Ishikawa (cell line): ENCODE measurements around the gene COX8A.

Experiments used
- EP300 ChIP-seq: IDR thresholded peaks from 2 replicates; pipeline ENCODE4 v1.6.1; 2012; ENCODE audit warnings: borderline replicate concordance
- REST ChIP-seq: IDR thresholded peaks from 2 replicates; pipeline ENCODE4 v1.6.1; 2012; ENCODE audit warnings: low read depth, mild to moderate bottlenecking

DNA sequence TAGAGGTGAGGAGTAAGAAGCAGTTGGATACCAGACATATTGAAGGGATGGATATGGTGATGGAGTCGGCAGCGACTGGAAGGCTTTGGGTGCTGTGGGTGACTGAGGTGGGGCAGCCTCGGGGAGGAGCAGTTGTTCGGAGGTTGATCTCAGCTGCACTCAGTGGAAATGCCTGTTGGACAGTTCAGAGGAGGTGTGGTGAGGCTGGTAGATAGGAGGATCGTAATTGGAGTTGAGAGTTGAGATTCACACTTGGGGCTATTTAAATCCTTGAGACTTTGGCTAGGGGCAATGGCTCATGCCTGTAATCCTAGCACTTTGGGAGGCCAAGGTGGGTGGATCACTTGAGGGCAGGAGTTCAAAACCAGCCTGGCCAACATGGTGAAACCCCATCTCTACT is 18.7 kb downstream of the COX8A start:
- TF ChIP-seq REST: no peak
- TF ChIP-seq EP300: no peak
